ENCODE data around the gene DNMT3A.
A peak's percentile ranks its signal among the peaks of the same experiment; 100 is the strongest.

DNMT3A gene
- 83.5 to 167 (median 117) reads per million in 4 experiments for total RNA-seq

DNA sequence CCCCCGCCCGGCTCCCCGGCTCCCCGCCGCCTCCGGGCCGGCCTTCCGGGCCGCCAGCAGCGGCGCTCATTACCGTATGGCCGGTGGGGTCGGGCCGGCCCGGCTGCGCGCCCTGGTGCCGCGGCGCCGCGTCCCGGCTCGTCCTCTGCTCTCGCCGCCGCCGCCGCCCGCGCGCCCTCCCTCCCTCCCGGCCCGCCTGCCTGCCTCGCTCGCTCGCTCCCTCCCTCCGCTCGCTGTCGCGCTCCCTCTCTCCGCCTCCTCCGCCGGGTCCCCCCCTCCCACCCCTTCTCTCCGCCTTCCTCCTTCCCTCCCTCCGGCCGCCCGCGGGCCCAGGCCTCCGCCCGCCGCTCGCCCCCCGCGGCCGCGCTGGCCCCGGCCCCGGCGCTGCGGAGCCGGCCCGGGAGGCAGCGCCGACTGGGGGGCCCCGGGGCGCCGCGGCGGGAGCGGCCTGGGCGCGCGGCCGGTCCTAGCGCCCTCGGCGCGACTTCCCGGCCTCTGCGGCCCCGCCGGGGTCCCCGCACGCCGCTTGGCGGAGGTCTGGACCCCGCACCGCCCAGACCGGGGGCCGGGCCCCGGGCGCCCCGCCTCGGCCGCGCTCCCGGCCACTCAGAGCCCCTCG is at the start of gene DNMT3A:
TSS of gene DNMT3A (minus strand) at position 173 of the 619 bp plus-strand sequence. CDS start 27,941 bp downstream, outside the sequence.
- DNase-seq = peak; percentile 20

DNA sequence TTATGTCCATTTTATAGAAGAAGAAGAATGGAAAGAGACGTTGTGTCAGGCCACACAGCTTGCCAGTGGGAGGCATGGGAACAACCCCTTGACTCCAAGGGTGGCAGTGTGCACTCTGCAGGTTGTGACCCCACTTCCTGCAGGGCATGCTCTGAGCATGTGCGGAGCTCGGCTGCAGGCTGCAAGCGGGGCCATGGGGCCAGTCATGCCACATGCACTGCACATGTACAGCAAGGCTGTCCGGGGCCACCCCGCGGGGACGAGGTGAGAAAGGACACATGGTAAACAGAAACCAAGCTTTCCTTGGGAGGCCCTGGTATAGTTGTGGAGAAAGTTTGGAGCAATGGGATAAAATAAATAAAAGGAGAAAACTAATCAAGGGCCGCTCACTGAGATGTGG is 47.4 kb upstream of the DNMT3A start:
- DNase-seq = no peak

DNA sequence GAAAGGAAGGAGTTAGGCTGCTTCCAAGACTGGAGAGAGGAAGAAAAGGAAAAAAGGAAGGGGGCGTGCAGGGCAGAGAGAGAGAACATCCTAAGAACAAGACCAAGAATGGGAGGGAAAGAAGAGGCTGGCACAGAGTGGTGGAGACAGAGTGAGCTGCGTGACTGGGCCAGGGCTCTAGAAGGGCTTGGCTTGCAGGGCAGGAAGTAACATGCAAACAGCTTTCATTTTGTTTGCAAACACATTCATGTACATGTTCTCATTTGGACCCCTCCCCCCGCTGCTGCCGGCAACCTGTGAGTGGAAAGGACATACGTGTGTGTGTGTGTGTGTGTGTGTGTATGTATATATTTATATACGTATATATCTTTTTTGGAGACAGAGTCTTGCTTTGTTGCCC is 46.8 kb upstream of the DNMT3A start:
- no peak for DNase-seq

DNA sequence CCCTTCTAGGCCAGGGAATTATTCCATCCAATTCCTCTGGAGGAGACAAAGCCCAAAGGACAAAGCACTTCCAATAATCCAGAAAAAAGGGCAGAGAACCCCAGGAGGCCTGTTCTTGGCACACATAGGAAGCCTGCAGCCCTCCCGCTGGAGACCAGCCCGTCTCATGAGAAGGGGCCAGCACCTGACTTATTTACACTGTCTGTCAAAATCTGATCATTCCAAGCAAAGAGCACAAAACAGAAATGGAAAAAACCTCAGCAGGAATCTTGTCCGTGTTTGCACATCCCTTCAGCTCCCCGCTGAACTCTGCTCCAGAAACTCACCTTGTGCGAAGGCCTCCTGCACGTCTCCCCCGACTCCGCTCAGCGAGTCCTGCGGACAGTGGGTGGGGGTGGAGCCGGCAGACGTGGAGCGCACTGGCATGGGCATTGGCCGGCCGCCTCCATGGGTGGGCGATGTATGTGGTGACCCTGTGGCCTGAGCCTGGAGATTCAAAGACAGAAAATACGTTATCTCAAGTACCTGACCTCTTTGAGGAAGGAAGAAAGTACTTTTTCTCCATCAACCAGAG is 46.2 kb upstream of the DNMT3A start:
- DNase-seq = no peak

DNA sequence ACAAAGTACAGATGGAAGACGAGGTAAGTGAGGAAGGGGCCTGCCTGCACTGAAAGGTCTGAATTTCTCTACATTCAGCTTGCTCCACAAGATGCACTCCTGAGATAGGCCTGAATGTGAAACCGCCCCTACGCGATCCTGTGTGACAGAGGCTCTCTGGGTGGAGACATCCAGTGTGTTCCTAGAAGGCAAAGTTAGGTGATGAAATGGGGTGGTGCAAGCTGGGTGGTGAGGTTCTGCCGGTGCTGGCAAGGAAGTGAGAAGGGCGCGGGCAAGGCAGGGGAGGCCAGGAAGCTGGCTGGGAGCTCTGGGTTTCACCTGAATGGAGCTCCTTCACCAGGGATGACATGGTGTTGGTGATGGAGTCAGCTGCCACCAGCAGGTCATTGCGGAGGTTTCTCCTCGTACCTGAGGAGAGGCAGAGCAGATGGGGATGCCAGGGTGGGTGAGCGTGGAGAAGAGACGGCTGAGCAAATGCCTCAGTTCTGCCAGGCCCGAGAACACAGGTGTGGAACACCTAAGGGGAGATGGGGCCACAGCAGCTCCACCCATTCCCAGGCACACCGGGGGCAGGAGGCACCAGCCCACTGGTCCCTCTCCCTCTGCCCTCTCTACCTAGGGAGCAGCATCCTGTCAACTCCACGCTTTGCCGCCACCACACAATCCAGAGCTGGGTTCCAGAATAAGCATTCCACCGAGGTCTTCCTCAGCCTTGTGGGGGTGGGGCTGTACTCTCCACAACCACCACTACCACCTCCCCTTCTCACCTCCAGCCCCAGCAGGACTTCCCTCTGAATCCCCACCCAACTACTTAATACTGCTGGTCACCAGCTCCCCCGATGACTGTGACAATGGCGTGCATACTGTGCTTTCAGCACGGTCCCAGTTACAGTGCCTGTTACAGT is 45.5 kb upstream of the DNMT3A start:
- no peak for DNase-seq

DNA sequence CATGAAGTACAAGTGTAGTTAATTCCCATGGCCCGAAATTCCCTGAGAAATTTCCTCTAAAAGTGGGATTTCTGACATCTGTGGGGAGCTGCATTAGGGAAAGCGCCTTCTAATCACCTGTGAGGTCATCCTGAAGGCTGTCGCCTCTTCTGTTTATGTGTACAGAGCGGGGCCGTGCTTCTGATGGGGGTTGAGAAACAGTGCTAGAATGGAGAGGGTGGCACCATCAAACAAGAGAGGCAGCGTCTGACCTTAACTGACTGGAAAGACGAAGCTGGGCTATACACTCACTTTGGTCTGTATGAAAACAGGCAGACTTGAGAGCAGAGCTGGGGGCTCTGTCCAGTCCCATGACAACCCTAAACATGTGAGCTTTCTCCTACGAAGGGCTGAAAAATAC is 44.2 kb upstream of the DNMT3A start:
- DNase-seq = no peak

DNA sequence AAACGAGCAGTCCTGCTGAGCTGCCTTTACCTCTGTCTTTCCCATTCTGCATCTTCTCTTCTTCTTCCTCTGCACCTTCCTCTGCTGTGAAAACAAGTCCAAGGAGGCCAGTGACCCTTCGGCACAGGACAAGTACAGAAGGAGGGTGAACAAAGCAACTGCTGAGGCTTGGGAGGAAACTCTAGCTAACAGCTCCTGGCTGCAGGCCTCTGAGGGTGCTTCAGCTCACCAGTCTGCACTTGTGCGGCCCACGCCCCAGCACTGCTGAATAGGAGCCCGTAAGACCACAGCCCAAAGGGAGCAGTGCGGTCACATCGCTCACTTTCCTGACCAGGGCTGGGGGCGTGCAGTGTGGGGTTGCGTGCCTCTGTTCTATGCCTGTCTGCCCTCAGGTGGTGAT is 42.1 kb upstream of the DNMT3A start:
- DNase-seq = no peak

DNA sequence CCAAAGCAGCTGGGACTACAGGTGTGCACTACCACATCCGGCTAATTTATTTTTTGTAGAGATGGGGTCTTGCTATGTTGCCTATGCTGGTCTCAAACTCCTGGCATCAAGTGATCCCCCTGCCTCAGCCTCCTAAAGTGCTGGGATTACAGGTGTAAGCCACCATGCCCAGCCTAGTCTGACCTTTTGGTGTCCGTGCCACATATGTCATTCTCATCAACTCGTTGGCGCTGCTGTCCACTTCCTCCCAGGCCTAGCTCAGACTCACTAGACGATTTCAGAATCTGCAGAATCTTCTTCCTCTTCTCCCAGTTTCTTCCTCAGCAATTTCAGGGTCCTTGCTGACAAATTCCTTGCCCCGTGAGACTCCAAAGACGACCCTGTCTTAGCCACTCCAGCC is 39.8 kb upstream of the DNMT3A start:
- DNase-seq = no peak

DNA sequence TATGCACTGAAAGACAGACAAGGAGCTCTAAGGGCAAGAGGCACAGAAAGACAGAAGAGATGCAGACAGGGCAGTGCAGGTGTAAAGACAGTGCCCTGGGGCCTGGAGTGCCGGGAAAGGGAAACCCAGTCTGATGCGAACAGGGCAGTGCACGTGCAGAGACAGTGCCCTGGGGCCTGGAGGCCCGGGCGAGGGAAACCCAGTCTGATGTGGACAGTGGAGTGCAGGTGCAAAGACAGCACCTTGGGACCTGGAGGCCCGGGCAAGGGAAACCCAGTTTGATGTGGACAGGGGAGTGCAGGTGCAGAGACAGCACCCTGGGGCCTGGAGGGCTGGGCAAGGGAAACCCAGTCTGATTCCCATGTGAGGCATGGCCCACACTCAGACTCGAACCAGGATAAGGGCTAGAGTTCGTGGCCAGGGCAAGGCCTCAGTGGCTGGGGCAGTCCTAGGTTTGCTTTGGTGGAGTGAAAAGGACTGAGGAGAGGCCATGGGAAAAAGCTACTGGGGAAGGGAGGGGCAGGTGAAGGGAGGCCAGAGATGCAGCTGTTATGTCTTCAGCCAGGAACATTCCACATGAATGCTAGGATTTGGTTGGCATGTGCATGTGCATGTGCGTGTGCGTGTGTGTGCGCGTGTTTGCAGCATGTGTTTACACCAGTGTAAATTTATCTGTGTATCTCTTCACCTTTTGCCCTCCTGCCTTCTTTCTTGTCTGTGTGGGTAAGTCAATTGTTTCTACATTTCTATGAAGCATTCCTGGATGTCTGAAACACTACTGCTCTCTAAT is 39.1 kb upstream of the DNMT3A start:
- no peak for DNase-seq

DNA sequence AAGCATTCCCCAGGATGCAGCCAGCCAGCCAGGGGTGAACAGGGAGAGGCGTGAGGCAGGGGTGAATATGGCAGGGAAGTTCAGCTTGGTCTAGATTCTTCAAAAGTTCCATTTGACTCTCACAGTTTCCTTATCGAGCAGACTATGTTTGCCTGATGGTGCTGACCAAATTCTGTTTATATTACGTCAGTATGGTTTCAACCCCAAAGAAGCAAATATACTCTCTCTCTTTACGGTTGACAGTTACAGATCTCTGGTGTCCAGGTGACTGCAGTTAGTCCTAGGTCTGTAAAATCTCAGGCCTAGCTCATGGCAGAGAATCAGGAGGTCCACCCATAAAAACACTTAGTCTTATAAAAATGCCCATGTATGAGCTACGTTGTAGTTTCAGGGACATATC is 38.3 kb upstream of the DNMT3A start:
- DNase-seq = no peak

DNA sequence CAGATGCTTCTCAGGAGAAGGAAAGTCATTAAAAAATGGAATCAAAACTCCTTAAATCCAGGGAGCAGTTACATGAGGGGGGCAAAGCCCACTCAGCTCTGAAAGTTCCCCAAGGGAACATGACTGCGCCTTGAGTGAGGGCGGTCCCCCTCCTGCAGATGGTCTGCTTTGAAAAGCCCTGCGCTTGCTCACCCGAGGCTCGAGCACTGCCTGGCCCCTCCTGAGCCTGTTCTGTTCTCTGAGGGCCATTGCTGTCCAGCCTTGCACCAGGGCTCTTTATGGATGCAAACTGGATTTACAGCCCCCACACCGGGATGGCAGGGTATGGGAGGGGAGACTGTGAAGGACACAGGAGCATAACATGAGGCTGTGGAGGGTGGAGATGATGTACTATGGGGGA is 37.8 kb upstream of the DNMT3A start:
- no peak for DNase-seq

DNA sequence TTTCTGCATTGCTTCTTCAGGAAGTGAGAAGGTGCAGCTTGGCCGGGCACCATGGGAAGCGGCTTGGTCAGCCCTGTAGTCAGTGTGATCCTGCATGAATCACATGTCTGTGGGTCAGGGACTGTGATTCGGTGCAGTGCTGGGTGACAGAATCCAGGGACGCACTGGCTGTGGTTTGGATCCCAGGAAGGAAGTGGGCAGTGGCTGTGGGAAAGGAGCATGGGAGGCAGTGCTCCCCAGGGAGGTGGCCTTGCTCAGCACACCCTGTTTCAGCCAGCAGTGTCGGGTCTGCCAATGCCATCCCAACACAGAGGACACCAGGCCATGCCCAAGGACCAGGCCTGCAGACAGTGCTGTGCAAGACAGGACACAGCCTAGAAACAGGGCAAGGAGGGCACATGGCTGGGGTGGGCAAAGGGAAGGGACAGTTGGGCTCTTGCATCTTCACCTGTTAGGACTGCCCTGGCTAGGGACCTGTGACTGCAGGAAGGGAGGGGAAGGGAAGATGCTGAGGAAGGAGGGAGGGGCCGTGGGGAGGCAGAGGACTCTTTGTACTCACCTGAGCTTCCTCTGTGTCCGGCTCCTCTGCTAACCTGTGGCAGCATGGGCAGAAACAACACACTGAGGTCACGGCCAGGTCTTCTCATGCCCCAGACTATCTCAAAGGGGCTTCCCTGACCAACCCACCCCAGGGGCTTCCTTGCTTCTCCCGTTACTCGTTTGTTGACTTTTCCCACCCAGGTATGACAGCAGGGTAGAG is 37.2 kb upstream of the DNMT3A start:
- DNase-seq = no peak

DNA sequence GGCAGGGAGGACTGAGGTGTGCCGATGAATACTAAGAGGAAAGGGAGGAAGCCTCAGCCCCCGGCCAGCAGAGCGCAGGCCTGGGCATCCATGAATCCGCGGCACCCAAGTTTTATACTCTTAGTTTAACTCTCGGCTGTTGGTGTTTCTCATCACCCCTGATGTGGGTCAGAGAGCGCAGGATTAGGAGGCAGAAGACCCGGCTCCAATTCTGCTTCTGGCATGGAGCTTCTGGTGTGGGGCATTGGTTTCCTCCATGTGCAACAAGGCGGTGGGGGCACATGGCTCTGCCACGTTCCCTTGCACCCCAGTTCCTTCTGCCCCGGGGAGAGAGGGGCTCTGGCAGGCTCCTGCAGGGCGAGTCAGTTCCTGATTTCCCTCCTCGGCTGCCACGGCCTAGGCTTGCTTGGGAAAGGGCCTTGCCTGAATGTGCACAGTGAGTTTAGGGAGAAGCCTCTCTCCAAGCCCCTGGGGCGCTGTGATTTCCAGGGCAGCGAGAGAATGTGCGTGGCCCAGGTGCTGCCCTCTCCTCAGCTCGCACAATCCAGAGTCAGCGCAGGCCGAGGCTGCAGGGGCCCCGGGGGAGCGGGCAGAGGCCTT is 36.2 kb upstream of the DNMT3A start:
- DNase-seq = no peak

DNA sequence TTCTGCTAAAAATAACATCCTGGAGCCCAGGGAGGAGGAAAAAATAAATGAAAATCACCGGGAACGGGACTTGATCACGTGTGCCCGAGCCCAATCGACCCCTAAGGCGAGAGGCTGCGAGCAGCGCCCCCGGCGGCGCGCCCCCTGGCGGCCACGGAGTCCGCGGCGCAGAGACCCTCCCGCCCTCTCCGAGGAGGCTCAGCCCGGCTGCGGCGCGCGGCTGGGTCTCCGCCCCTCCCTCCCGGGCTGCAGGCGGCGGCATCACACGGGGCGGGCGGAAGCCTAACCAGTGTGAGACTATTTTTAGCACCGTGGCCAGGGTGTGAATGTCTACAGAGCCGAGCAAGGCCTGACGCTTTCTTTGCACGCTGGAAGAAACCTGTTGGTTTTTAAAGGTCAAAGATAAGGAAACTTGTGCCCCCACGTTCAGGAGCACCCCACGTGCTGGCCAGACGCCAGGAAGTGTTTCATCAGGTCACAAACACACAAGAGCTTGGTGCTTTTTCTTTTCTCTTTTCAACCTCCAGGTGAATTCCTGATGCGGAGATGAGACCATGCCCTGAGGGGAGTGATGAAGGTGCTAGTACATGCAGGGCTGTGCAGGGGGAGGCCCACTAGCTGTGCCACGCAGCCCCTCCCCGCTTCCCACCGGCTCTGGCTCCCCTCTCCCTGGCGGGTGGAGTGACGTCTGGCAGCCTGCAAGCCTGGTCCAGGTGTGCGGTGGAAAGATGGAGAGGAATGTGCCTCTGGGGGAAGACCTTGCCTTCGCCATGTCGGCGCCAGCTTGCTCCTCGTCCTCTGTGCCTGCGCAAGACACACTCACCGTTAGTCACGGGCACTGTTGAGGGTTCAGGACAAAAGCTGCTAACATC is 35.3 kb upstream of the DNMT3A start:
- DNase-seq = peak; percentile 83

DNA sequence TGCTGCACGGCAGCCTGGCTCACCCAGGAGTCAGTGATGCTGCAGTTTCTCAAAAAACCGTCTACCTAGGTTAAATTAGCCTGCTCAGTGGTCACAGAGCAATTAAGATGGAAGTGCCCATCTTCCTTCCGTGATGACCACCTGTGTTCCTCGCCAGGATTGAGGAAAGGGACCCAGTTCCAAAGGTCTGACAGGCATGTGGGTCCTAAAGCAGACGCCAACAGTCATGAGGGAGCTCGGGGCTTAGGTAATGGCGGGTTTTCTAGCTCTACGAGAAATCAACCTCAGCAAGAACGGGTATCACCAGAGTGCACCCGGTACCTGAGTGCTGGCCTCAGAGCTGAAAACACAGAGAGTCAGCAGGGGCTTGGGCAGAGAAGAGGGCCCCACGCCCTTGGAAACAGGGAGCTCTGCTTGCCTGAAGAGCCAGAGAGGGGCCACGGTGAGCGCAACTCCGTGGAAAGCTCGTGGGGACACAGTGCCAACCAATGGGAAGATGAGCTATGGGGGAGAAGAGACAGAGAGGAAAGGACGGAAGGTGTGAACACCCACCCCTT is 34.3 kb upstream of the DNMT3A start:
- no peak for DNase-seq

DNA sequence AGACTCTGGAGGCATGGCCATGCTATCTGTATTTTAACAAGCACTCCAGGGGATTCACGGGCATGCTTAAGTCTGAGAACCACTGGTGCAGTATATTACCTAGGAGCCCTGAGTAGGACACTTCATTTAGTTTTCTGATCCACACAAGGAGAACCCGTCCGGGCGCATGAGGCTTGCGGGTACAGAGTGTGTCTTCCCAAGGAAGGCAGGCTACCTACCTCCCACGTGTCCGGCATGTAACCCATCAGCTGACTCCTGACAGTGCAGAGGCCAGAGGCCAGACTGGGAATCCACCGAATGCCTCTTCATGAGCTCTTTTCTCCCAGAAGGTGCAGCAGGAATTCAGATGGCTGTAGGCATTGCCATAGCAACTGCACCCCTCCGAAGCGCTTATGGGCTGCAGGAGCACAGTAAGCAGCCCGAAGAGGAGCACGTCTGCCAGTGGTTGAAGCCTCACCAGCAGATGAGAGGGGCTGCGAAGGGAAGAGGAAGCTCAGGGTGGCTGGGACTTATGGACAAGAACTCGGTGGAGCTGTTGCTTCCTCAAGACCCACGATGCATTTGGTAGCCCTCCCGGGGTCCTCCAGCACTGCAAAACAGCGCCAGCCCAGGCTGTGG is 33.8 kb upstream of the DNMT3A start:
- no peak for DNase-seq

DNA sequence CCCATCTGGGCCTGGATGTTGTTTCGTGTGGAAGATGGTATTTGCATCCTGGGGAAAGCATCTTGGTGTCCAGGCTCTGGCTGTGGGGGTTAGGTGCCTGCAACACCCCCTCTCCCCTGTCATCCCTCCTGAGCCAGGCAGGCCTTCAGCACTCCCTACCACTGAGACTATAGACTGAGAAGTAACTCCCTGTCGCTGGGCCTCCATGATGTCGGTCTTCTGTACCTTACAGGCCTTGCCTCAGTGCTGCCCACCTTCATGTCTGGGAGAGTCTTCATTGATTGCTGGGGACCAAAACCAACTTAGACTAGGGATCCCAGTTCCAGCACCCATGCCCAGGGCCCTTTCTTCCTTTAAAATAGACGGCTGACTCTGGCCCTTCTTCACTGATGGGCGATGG is 33.1 kb upstream of the DNMT3A start:
- DNase-seq = no peak

DNA sequence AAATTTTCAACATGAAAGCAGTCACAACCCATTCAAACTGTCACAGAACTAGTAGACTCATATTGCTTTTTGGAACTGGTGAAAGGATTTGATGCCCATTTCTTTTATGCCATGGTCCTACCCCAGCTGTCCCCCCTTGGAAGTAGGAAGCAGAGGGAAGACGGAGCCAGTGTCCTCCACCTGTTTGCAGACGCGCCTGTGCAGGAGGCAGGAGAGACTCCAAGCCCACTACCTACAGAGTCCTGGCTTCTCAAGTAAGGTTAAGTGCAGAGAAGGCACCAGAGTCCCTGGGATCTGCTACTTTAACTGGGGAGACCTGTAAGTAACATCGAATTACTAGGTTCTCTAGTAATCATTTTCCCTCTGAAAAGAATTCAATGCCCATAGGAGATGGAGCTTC is 32.7 kb upstream of the DNMT3A start:
- no peak for DNase-seq

DNA sequence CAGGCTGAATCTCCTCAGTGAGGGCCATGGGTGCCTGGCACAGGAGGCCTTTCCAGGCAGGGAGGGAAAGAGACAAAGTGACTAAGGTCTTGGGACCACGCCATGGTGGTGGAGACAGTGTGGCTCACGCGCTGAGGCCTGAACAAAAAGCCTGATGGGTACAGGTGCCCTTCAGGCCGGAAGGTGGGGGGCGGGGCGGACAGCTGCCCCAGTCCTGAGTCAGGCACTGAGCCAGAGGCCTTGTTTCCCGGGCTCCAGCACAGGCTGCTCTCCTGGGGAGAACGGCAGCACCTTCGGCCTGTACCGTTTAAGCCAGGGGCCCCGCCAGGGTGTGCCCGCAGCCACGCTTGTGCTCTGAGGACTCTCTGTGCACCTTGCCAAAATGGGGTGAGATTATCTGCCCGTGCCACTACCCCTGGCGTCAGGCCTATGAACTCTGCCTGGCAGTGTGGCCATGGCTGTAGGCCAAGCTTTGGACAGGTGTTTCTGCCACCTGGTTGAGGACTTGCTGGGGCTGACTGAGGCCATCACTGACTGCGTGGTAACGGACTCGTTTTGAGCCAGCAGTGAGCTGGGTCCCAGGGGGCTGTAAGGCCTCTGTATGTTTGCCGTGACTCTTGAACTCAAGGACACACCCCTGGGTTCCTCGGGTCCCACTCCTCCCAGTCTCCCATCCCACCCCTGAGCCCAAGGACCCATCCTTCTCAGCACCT is 31.7 kb upstream of the DNMT3A start:
- no peak for DNase-seq

Data from effector CD8-positive, alpha-beta T cell (primary cell).